Ishikawa (cell line): Measurements from ENCODE around the gene MYO16.

Experiments
- EP300 ChIP-seq: IDR thresholded peaks from 2 replicates; pipeline ENCODE4 v1.6.1; 2012; ENCODE audit warnings: borderline replicate concordance
- RAD21 ChIP-seq: IDR thresholded peaks from 2 replicates; pipeline ENCODE4 v1.6.1; 2012; ENCODE audit warnings: low read depth
- YY1 ChIP-seq: IDR thresholded peaks from 2 replicates; pipeline ENCODE4 v1.6.1; 2012; ENCODE audit warnings: low read depth
- ZBTB7A ChIP-seq: IDR thresholded peaks from 2 replicates; pipeline ENCODE4 v1.6.1; 2012; ENCODE audit warnings: low read depth
- TF ChIP-seq, protein P1 (sequence below): IDR thresholded peaks from 2 replicates; pipeline ENCODE4 v1.6.1; 2012

DNA sequence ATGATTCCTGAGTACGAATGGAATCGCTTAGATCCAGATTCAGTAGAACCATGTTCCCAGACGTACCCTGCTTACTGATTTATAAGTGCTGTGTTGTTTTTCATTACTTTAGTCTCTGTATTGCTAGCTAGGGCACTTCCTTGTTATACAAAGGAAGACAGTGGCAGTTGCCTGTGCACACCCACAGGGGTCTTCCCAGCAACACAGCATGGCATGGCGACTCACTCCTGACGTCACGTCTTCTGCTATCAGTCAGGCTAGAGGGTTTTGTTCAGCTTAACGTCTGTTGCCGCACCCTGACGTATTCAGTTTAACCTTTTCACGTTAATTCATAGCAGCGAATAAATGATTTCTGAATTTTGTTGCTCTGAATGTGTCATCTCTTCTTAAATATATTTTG is 295.1 kb downstream of the MYO16 start:
- TF ChIP-seq, protein P1, sequence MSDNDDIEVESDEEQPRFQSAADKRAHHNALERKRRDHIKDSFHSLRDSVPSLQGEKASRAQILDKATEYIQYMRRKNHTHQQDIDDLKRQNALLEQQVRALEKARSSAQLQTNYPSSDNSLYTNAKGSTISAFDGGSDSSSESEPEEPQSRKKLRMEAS = no peak
- TF ChIP-seq YY1 = no peak
- TF ChIP-seq RAD21 = no peak
- no peak for TF ChIP-seq EP300
- no peak for TF ChIP-seq ZBTB7A
